Heart left ventricle (tissue), 16 donors: ENCODE measurements around the gene P2RY14. TPM values are rescaled to one million over a fixed set of nuclear protein-coding genes. Genes with fewer than 3 reads are reported as not detected.

Experiments
- ATAC-seq, 4 donors: fragments of 200-7000 bp; cut with Tn5 transposase; one replicate each; pipeline ENCODE4 v1.9.1; 2020 to 2022; ENCODE audit warnings: moderate library complexity in 4 of 4, mild to moderate bottlenecking in 3 of 4, moderate number of reproducible peaks in 1 of 4
- DNase-seq, 5 donors: peaks; one replicate each; pipeline ENCODE4 v3.0.0-alpha.2; 2020
- H3K27ac ChIP-seq, 12 donors: fragments of 200-600 bp; sonication (generic) in 4 of 12; one replicate each; pipeline versions ENCODE4 v1.5.0 to v1.8.0; 2016 to 2022; ENCODE audit warnings: mild to moderate bottlenecking in 2 of 12
- H3K27me3 ChIP-seq, 9 donors: fragments of 200-600 bp; sonication (generic) in 2 of 9; one replicate each; pipeline versions ENCODE4 v1.5.1 to v1.8.0; 2016 to 2022; ENCODE audit warnings: mild to moderate bottlenecking in 3 of 9
- H3K36me3 ChIP-seq, 9 donors: fragments of 200-600 bp; sonication (generic) in 2 of 9; one replicate each; pipeline versions ENCODE4 v1.5.0 to v1.8.0; 2018 to 2022; ENCODE audit warnings: mild to moderate bottlenecking in 2 of 9
- H3K4me1 ChIP-seq, 12 donors: fragments of 200-600 bp; sonication (generic) in 4 of 12; one replicate each; pipeline versions ENCODE4 v1.5.0 to v1.8.0; 2016 to 2022; ENCODE audit warnings: mild to moderate bottlenecking in 3 of 12
- H3K4me3 ChIP-seq, 12 donors: fragments of 200-600 bp; sonication (generic) in 4 of 12; one replicate each; pipeline versions ENCODE4 v1.5.0 to v1.8.0; 2017 to 2022; ENCODE audit warnings: mild to moderate bottlenecking in 9 of 12, moderate library complexity in 4 of 12
- H3K9me3 ChIP-seq, 12 donors: fragments of 200-600 bp; sonication (generic) in 4 of 12; one replicate each; pipeline versions ENCODE4 v1.5.0 to v1.8.0; 2016 to 2022; ENCODE audit warnings: mild to moderate bottlenecking in 1 of 12
- CTCF ChIP-seq, 12 donors: fragments of 200-600 bp; sonication (generic) in 4 of 12; IDR thresholded peaks; one replicate each; pipeline versions ENCODE4 v1.5.0 to v1.8.0; 2018 to 2022; ENCODE audit warnings: antibody characterized with exemption in 12 of 12, mild to moderate bottlenecking in 5 of 12
- POLR2A ChIP-seq, 2 donors: fragments of 450-650 bp; IDR thresholded peaks; one replicate each; pipeline ENCODE4 v1.6.1; 2017; ENCODE audit warnings: antibody characterized with exemption in 2 of 2, mild to moderate bottlenecking in 2 of 2, moderate library complexity in 2 of 2
- WGBS, 4 donors: extraction: QIAGEN DNeasy Blood & Tissue Kit in 2 of 4; methylation state at CpG; one replicate each; pipeline versions ENCODE4 v1.1.5 to v1.1.7; 2013 to 2018; 5-methylcytosine and 5-hydroxymethylcytosine counted together
- intact Hi-C, 10 donors: fragments of 100-400 bp; cut with DNase I; formaldehyde crosslinking; loops; one replicate each; pipeline versions ENCODE4 v1.11.1 to v1.14.2; 2022
- polyA plus RNA-seq, 2 donors: library from polyadenylated mRNA; stranded (reverse); fragments of 200-250 nt; gene quantifications; one replicate each; pipeline ENCODE4 v1.2.3, GENCODE V29; 2013
- total RNA-seq, 9 donors: library from RNA; depleted of rRNA in 2 of 9; stranded (reverse); fragments of >200 nt in 2 of 9; fragmentation: NEBNext Ultra II Directional in 3 of 9; extraction: Animal tissue kit (Norgen Biotek cat#: 25700) in 3 of 9; gene quantifications; one replicate each; pipeline versions ENCODE4 v1.1.0 to v1.2.4, GENCODE V29; 2016 to 2023
- donor health status: ischemic (EF 13 %, LVEDD 7.1; RV severe dilation, severe dysfunction).
- donor health status: healthy with polysubstance abuse.
- donor health status: DM: no; HTN: yes; CAD: no.
- donor health status: DM: no; HTN: no; CAD: no.
- donor health status: ischemic (EF 25% LVEDD 6.9; RV normal size, moderate dysfunction).
- donor health status: ischemic (EF 25% LVEDD 5.7; RV mildly dilated, moderate dysfunction).
- donor health status: healthy.
- donor health status: DM: yes; HTN: yes; CAD: no.
- donor health status: ischemic (EF 35%, LVEDD 5.7; RV mildly dilated, moderate dysfunction).
- donor health status: nonischemic (EF 11% LVEDD 7.7; RV severe dilation, severe dysfunction).
- donor health status: DM: yes; HTN: yes; CAD: no.
- donor health status: PGD.
- donor health status: ischemic (EF 29% LVEDD 5.4; RV normal size, mild dysfunction).
- donor health status: nonischemic (EF 23%, LVEDD 6.1; RV moderate dilation, normal function).

The P2RY14 gene
- total and polyA plus RNA-seq, 11 donors = 0.75 to 8.4 (median 3.2) TPM

- Histone ChIP-seq H3K36me3 (no peaks in the 10 kb centered on the region), H3K4me1 (peaks cover 0 to 8% (median 0%) of the 10 kb centered on the region in 12 donors), H3K4me3 (no peak overlapping the region), H3K27me3 (no peaks in the 10 kb centered on the region), H3K9me3 (no peaks in the 10 kb centered on the region), H3K27ac (no peak overlapping the region)
- TF ChIP-seq CTCF (IDR thresholded peaks at IDR 0.05) (no peak), POLR2A (IDR thresholded peaks at IDR 0.05) (no peak)
- no peak for DNase-seq
- no peak for ATAC-seq
- intact Hi-C loops = no loop called here
Observed at GRCh38 chr3:151307131-151307530, 28.8 kb upstream of the P2RY14 start.

- peaks cover 0 to 8% (median 0%) of the 10 kb centered on the region in 12 donors for H3K4me1 ChIP-seq
- intact Hi-C loops = no loop called here
- no peak for TF ChIP-seq CTCF (IDR thresholded peaks at IDR 0.05)
- TF ChIP-seq POLR2A (IDR thresholded peaks at IDR 0.05) = no peak
- no peaks in the 10 kb centered on the region for H3K27me3 ChIP-seq
- 83 to 91% (median 86%) methylated on average over 5 to 6 of the region's 6 CpGs for WGBS, 4 donors
- H3K9me3 ChIP-seq = no peaks in the 10 kb centered on the region
- no peak overlapping the region for H3K4me3 ChIP-seq
- ATAC-seq (no peak), DNase-seq (no peak)
- no peaks in the 10 kb centered on the region for H3K36me3 ChIP-seq
- H3K27ac ChIP-seq = no peak overlapping the region
Observed at GRCh38 chr3:151306168-151306810, 27.9 kb upstream of the P2RY14 start.

GRCh38 chr3:151305775-151306151 is 27.4 kb upstream of the P2RY14 start:
- DNase-seq (no peak), ATAC-seq (no peak)
- no peaks in the 10 kb centered on the region for H3K36me3 ChIP-seq
- TF ChIP-seq POLR2A (IDR thresholded peaks at IDR 0.05) = no peak
- intact Hi-C loops = no loop called here
- peaks cover 0 to under 1% (median 0%) of the 10 kb centered on the region in 9 donors for H3K27me3 ChIP-seq
- H3K9me3 ChIP-seq = no peaks in the 10 kb centered on the region
- no peak overlapping the region for H3K4me3 ChIP-seq
- H3K27ac ChIP-seq = no peak overlapping the region
- peaks cover 0 to 8% (median 0%) of the 10 kb centered on the region in 12 donors for H3K4me1 ChIP-seq
- 71 to 84% (median 77%) methylated on average over 4 of the region's 4 CpGs for WGBS, 4 donors

- 62 to 72% (median 67%) methylated on average over 7 of the region's 7 CpGs for WGBS, 4 donors
- H3K27ac ChIP-seq = no peak overlapping the region
- peaks cover 0 to 8% (median 0%) of the 10 kb centered on the region in 12 donors for H3K4me1 ChIP-seq
- intact Hi-C loops = no loop called here
- H3K36me3 ChIP-seq = no peaks in the 10 kb centered on the region
- ATAC-seq (peak in 2 of 4 donors; percentile 59 to 70), DNase-seq (no peak)
- no peaks in the 10 kb centered on the region for H3K9me3 ChIP-seq
- TF ChIP-seq POLR2A (IDR thresholded peaks at IDR 0.05) = no peak
- TF ChIP-seq CTCF (IDR thresholded peaks at IDR 0.05) = no peak
- peaks cover 0 to 3% (median 0%) of the 10 kb centered on the region in 9 donors for H3K27me3 ChIP-seq
- no peak overlapping the region for H3K4me3 ChIP-seq
Observed at GRCh38 chr3:151305060-151305774, 26.9 kb upstream of the P2RY14 start.
